Ectodermal cell (in vitro differentiated cells): ENCODE measurements around the gene PTPRN2.
A peak's percentile ranks its signal among the peaks of the same experiment; 100 is the strongest.

Experiments used
- H3K27ac ChIP-seq: 2 replicates; pipeline ENCODE4 v1.7.0; 2013; ENCODE audit warnings: mild to moderate bottlenecking, low read depth, low read length; ENCODE audit not compliant: insufficient read depth, poor library complexity, severe bottlenecking
- H3K27me3 ChIP-seq: 2 replicates; pipeline ENCODE4 v1.7.0; 2013; ENCODE audit warnings: mild to moderate bottlenecking, low read length; ENCODE audit not compliant: insufficient read depth, control insufficient read depth, poor library complexity, severe bottlenecking
- H3K36me3 ChIP-seq: one replicate; pipeline ENCODE4 v1.7.0; 2013; ENCODE audit warnings: low read length; ENCODE audit not compliant: control insufficient read depth, insufficient read depth
- H3K4me1 ChIP-seq: one replicate; pipeline ENCODE4 v1.7.0; 2013; ENCODE audit warnings: low read length; ENCODE audit not compliant: control insufficient read depth, insufficient read depth
- H3K4me3 ChIP-seq: 2 replicates; pipeline ENCODE4 v1.7.0; 2013; ENCODE audit warnings: low read depth, low read length, control low read depth; ENCODE audit not compliant: insufficient read depth
- H3K9me3 ChIP-seq: 2 replicates; pipeline ENCODE4 v1.7.0; 2013; ENCODE audit warnings: mild to moderate bottlenecking, low read length, moderate library complexity; ENCODE audit not compliant: control insufficient read depth
- WGBS, 2 experiments: methylation state at CpG; one replicate each; pipeline ENCODE4 v1.1.7; 2013; ENCODE audit warnings: missing lambda C conversion rate in 2 of 2; 5-methylcytosine and 5-hydroxymethylcytosine counted together

PTPRN2 gene

DNA sequence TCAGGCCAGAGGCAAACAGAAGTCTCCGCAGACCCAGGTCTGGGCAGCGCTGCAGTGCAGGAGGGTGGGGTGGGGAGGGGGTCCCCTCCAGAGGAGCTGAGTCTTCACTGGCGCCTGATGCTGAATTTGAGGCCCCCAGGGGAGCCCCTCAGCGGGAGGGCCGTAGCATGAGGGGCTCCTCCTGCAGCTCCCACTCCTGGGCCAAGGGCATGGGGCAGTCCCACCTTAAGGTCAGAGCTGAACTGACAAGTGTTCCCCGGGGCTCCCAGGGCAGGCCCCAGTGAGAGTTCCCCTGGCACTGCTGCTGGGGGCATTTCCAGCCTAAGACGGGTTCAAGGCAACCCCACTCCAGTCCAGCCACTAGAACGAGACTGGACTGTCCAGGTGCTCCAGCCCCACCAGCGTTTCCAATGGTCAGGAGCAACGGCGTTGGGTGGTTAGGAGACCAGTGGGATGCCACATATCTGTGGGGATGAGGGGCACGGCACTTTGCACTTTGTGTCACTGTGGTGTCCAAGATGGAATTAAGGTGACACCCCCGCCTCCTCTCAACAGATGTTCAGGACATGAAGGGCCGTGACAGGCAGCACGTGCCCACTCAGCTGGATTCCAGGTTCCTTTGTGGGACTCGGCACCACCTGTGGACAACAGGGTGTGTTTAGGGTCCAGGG is 139.1 kb downstream of the PTPRN2 start:
- Histone ChIP-seq H3K36me3 (no peaks in the 10 kb centered on the region), H3K27me3 (no peaks in the 10 kb centered on the region), H3K4me3 (peak overlapping the region; percentile 6), H3K4me1 (no peaks in the 10 kb centered on the region), H3K27ac (no peak overlapping the region), H3K9me3 (peaks cover 27% of the 10 kb centered on the region)
- 79 to 80% methylated on average over 16 of the region's 16 CpGs for WGBS, 2 experiments

- Histone ChIP-seq H3K4me3 (no peak overlapping the region), H3K27ac (no peak overlapping the region), H3K36me3 (no peaks in the 10 kb centered on the region), H3K27me3 (no peaks in the 10 kb centered on the region), H3K4me1 (no peaks in the 10 kb centered on the region), H3K9me3 (peaks cover 27% of the 10 kb centered on the region)
- WGBS, 2 experiments = 89 to 90% methylated on average over 29 of the region's 29 CpGs
Observed at GRCh38 chr7:158447506-158448171, 140.0 kb downstream of the PTPRN2 start.

DNA sequence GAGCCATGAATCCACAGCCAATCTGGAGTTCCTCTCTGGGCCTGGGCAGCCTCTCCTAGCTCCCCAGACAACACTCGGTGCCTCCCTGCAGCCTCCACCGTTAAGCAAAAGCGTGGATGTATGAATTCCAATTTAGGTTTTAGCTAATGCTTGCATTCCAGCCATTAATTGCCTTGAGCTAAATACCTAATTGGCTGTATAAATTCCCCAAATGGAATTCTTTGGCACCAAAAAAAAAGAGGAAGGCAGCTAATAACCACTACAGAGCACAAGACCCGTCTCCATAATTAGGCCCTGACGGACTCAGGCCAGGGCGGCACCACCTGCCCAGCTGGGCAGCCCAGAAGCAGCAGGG is 140.5 kb downstream of the PTPRN2 start:
- H3K36me3 ChIP-seq = no peaks in the 10 kb centered on the region
- 88 to 89% methylated on average over 6 of the region's 6 CpGs for WGBS, 2 experiments
- no peaks in the 10 kb centered on the region for H3K4me1 ChIP-seq
- peaks cover 26% of the 10 kb centered on the region for H3K9me3 ChIP-seq
- no peak overlapping the region for H3K27ac ChIP-seq
- no peak overlapping the region for H3K4me3 ChIP-seq
- H3K27me3 ChIP-seq = no peaks in the 10 kb centered on the region

DNA sequence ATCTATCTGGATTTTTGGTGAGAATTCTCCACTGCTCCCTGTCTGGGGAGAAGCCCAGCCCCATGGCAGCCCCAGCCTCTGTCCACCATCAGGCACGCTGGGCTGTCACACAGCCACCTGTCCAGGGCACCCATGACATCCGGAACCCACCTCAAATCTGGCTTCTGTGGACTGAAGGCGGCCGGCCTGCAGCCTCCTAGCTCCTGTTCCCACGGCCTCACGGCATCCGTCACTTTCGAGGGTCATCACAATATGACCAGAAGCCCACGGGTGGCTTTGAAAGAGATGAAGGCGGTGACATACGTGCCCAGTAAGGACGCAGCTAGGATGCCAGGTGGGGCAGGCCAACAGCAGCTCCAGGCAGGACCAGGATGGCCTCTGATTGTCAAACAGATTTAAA is 140.9 kb downstream of the PTPRN2 start:
- Histone ChIP-seq H3K4me3 (no peak overlapping the region), H3K9me3 (peaks cover 24% of the 10 kb centered on the region), H3K27ac (no peak overlapping the region), H3K27me3 (no peaks in the 10 kb centered on the region), H3K36me3 (no peaks in the 10 kb centered on the region), H3K4me1 (no peaks in the 10 kb centered on the region)
- WGBS, 2 experiments = 78 to 79% methylated on average over 12 of the region's 12 CpGs

DNA sequence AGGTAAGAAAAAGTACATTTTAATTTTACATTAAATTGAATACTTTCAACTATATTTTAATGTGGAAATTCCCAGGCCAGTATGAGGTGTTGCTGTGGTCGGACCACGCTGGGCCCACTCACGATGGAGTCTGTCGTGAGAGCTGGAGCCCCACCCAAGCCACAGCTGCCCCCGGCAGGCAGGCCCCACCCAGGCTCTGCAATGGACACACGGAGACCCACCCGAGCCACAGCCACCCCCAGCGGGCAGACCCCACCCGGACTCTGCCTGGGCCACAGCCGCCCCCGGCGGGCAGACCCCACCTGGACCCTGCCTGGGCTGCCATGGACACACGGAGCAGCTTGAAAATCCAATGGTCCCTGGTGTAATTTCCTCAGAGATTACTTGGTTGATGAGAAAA is 141.3 kb downstream of the PTPRN2 start:
- peaks cover 24% of the 10 kb centered on the region for H3K9me3 ChIP-seq
- no peaks in the 10 kb centered on the region for H3K27me3 ChIP-seq
- 87 to 89% methylated on average over 13 of the region's 13 CpGs for WGBS, 2 experiments
- H3K27ac ChIP-seq = no peak overlapping the region
- H3K4me1 ChIP-seq = no peaks in the 10 kb centered on the region
- H3K4me3 ChIP-seq = no peak overlapping the region
- no peaks in the 10 kb centered on the region for H3K36me3 ChIP-seq

DNA sequence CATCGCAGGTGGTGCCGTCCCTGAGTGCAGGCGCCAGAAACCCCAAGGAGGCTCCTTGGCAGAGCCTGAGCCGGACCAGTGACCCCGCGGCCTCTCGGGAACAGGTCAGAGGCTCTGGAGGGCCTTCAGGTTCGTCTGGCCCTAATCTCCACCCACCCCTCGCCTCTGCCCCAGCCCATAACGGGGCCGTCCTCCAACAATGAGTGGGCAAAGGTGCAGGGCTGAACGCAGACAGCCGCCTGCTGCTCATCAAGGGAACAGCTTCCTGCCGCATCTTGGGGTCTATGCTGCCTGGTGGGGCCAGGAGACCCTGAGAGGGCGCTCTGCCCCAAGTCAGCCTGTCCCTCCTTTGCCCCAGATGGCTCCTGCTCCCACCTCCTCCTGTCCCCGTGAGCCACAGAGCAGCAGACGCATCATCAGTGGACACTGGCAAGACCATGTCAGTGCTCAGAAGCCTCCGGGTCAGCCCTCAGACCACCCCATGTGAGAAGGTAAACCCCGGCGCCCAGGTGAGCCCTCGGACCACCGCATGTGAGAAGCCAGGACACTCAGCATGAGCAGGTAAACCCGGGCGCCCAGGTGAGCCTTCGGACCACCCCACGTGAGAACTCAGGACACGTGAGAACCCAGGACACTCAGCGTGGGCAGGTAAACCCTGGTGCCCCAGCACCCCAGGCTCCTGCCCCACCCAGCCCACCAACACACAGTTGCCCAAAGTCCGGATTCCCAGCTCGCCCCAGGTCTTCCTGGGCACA is 142.0 kb downstream of the PTPRN2 start:
- Histone ChIP-seq H3K36me3 (no peaks in the 10 kb centered on the region), H3K27ac (no peak overlapping the region), H3K27me3 (no peaks in the 10 kb centered on the region), H3K4me1 (no peaks in the 10 kb centered on the region), H3K9me3 (peaks cover 24% of the 10 kb centered on the region), H3K4me3 (no peak overlapping the region)
- WGBS, 2 experiments = 83 to 85% methylated on average over 28 to 30 of the region's 30 CpGs

DNA sequence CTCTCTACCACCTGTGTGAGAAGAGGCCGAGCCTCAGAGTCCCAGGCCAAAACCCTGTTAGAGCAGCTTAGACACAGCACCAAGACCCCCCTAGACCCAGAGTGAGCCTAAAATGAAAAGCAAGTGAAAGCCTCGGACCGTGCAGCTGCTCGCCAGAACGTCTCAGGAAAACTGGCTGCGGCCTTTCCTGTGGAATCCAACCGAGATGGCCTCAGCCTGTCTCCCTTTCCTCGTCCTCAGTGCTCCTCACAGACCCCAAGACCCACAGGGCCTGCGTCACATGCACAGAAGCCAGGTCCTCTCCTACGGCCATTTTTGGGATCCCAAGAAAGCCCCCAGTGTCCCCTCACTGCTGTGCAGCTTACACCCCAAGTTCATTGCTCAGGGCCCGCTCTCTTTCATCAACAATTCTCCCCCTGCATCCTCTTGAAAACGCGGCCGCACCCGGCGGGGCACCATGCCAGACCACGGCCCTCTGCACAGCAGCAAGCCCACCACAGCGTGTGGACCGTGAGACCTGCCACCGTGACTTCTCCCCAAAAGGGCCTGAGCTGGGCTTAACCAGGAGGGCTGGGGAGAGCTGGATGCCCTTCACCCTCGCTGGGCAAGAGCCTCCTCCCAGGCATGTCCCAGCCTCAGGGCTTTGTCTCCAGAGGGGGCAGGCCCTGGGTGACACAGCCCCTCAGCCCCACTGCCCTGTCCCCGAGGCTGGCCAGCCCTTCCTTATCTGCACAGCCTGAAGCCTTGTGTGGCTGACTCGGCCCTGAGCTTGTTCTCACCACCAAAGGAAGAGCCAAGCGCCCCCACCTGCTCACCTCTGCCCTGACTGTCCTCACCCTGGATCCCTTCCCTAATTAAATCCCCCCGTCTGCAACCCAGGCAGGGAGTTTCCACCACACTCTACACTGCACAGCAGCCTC is 142.9 kb downstream of the PTPRN2 start:
- WGBS, 2 experiments = 80% methylated on average over 25 of the region's 25 CpGs
- Histone ChIP-seq H3K4me3 (no peak overlapping the region), H3K36me3 (no peaks in the 10 kb centered on the region), H3K9me3 (peaks cover 24% of the 10 kb centered on the region), H3K27ac (no peak overlapping the region), H3K27me3 (no peaks in the 10 kb centered on the region), H3K4me1 (no peaks in the 10 kb centered on the region)

GRCh38 chr7:158443688-158444483 is 143.7 kb downstream of the PTPRN2 start:
- H3K27ac ChIP-seq = no peak overlapping the region
- H3K36me3 ChIP-seq = no peaks in the 10 kb centered on the region
- H3K4me1 ChIP-seq = no peaks in the 10 kb centered on the region
- WGBS, 2 experiments = 78 to 81% methylated on average over 19 of the region's 19 CpGs
- no peaks in the 10 kb centered on the region for H3K27me3 ChIP-seq
- peaks cover 17% of the 10 kb centered on the region for H3K9me3 ChIP-seq
- H3K4me3 ChIP-seq = no peak overlapping the region

- H3K36me3 ChIP-seq = no peaks in the 10 kb centered on the region
- H3K27ac ChIP-seq = no peak overlapping the region
- H3K4me3 ChIP-seq = no peak overlapping the region
- no peaks in the 10 kb centered on the region for H3K27me3 ChIP-seq
- no peaks in the 10 kb centered on the region for H3K4me1 ChIP-seq
- peaks cover 17% of the 10 kb centered on the region for H3K9me3 ChIP-seq
- 77 to 79% methylated on average over 28 of the region's 28 CpGs for WGBS, 2 experiments
Observed at GRCh38 chr7:158443014-158443687, 144.5 kb downstream of the PTPRN2 start.
